Fibroblast of the aortic adventitia (primary cell): ENCODE data around the gene SEMA6B. TPM values are rescaled to one million over a fixed set of nuclear protein-coding genes. Genes with fewer than 3 reads are reported as not detected.
"Not testable (repeated sequence)": the region's sequence is repeated elsewhere in the genome, so short reads cannot be mapped to it uniquely, and the experiment has no call there.

Experiments
- DNase-seq: peaks from one replicate; pipeline ENCODE4 v3.0.0-alpha.2; 2010; ENCODE audit warnings: low read depth
- H3K4me3 ChIP-seq: 2 replicates; pipeline ENCODE4 v1.5.1; 2011; ENCODE audit warnings: low read depth, mild to moderate bottlenecking, control low read depth, low read length, moderate library complexity
- CTCF ChIP-seq: IDR thresholded peaks from 2 replicates; pipeline ENCODE4 v1.5.1; 2011; ENCODE audit warnings: mild to moderate bottlenecking, low read length, control low read depth, inconsistent platforms; ENCODE audit not compliant: insufficient read depth
- total RNA-seq: library from RNA; depleted of rRNA; stranded (reverse); fragments of >200 nt; gene quantifications from 2 replicates; pipeline ENCODE4 v1.2.3, GENCODE V29; 2012; ENCODE audit warnings: low replicate concordance

Gene SEMA6B
- total RNA-seq, 1 donor: 0.72 TPM

DNA sequence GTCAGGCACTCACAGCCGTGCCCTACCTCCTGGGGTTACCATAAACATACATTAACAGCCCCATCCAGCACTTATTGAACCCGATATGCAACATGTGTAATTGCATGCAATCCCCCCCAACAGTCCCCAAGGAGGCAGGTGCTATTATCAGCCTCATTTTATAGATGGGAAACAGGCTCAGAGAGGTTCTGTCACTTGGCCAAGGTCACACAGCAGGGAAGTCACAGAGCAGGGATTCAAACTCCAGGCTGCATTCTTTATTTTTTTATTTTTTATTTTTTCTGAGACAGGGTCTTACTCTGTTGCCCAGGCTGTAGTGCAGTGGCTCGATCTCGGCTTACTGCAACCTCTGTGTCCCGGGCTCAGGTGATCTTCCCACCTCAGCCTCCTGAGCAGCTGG, 41.4 kb upstream of the SEMA6B start:
- TF ChIP-seq CTCF: no peak
- H3K4me3 ChIP-seq: no peak overlapping the region
- DNase-seq: no peak

DNA sequence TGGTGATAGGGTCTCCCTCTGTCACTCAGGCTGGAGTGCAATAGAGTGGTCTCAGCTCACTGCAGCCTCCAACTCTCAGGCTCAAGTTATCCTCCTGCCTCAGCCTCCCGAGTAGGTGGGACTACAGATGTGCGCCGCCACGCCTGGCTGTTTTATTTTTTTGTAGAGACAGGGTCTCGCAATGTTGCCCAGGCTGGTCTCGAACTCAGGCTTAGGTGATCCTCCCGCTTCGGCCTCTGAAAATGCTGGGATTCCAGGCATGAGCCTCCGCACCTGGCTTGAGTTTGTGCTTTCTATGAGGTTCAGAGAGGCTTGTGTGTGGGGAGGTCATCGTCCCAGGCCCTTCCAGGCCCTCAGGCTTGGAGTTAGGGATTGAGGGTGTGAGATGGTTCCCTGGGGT, 40.6 kb upstream of the SEMA6B start:
- no peak overlapping the region for H3K4me3 ChIP-seq
- DNase-seq: no peak
- no peak for TF ChIP-seq CTCF

- no peak for DNase-seq
- no peak for TF ChIP-seq CTCF
- H3K4me3 ChIP-seq: no peak overlapping the region
Measured at GRCh38 chr19:4598712-4599111, 39.2 kb upstream of the SEMA6B start.

DNA sequence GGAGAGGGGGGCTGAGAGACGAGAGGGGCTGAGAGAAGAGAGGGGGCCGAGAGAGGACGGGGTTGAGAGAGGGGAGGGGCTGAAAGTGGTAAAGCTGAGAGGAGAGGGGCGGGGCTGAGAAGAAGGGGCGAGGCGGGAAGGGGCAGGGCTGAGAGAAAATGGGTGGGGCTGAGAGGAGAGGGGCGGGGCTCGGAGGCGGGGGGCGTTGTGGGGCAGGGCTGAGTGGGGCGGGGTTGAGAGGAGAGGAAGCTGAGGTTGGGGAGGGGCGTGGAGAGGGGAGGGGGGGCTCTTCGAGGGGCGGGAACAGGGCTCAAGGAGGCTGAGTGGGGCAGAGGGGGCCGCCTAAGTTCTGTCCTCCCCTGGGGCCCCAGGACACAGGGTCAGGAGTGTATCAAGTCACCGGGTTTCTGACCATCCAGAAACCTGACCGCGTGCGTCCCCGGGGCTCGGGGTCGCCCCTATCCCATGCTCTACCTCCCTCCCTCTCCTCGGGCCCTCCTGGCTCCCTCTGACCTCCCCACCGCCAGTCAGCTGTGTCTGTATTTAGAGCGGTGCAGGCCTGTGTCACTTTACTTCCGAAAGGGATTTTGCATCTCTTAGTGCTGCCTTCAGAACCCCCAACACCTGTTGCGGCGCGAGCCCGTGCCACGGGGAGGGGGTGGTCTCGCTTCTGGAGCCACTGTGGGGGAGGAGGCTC, 38.6 kb upstream of the SEMA6B start:
- no peak for DNase-seq
- no peak overlapping the region for H3K4me3 ChIP-seq
- no peak for TF ChIP-seq CTCF

GRCh38 chr19:4597278-4597974, 37.9 kb upstream of the SEMA6B start:
- H3K4me3 ChIP-seq: no peak overlapping the region
- DNase-seq: no peak
- TF ChIP-seq CTCF: no peak

- TF ChIP-seq CTCF: no peak
- no peak overlapping the region for H3K4me3 ChIP-seq
- DNase-seq: no peak
Measured at GRCh38 chr19:4596033-4596904, 36.8 kb upstream of the SEMA6B start.

DNA sequence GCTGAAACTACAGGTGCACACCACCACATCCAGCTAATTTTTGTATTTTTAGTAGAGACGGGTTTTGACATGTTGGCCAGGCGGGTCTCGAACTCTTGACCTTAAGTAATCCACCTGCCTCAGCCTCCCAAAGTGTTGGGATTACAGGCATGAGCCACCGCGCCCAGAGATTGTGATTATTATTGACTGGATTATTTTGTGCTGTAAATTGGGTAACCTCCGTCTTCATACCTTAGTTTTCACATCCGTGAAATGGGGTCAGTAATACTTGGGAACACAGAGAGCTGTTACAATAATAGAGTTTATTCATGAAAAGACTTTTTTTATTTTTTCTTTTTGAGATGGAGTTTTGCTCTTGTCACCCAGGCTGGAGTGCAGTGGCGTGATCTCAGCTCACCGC, 35.7 kb upstream of the SEMA6B start:
- not testable (repeated sequence) for H3K4me3 ChIP-seq, DNase-seq
